H1 (cell line): ENCODE data around the gene ARFGEF3.

Experiments used
- BACH1 ChIP-seq: IDR thresholded peaks from 2 replicates; pipeline ENCODE4 v1.6.1; 2012; ENCODE audit warnings: low read length, improper control_type of control experiment
- CHD1 ChIP-seq: IDR thresholded peaks from 2 replicates; pipeline ENCODE4 v1.6.1; 2012; ENCODE audit warnings: low read depth, low read length, improper control_type of control experiment
- EZH2 ChIP-seq: fragments of 200-600 bp; sonication (generic); IDR thresholded peaks from 2 replicates; pipeline ENCODE4 v1.7.1; 2012; ENCODE audit warnings: low read depth, mild to moderate bottlenecking, moderate library complexity, low read length, inconsistent platforms; ENCODE audit not compliant: severe bottlenecking
- HDAC6 ChIP-seq: IDR thresholded peaks from one replicate; pipeline ENCODE4 v1.7.1; 2012; ENCODE audit warnings: low read depth, mild to moderate bottlenecking, inconsistent platforms, low read length, moderate library complexity
- POLR2A ChIP-seq, 2 experiments: IDR thresholded peaks; 1 replicate in 1 of 2; 2 replicates in 1 of 2; pipeline ENCODE4 v1.6.1; 2011; ENCODE audit warnings: low read depth in 2 of 2, low read length in 2 of 2, mild to moderate bottlenecking in 2 of 2; ENCODE audit errors: control extremely low read depth in 1 of 2
- POLR2AphosphoS5 ChIP-seq: IDR thresholded peaks from 2 replicates; pipeline ENCODE4 v1.6.1; 2011; ENCODE audit warnings: low read depth, low read length
- RFX5 ChIP-seq: IDR thresholded peaks from 2 replicates; pipeline ENCODE4 v1.6.1; 2011; ENCODE audit warnings: low read depth, low read length, improper control_type of control experiment, borderline replicate concordance
- SAP30 ChIP-seq: fragments of 300-600 bp; sonication (generic); IDR thresholded peaks from 2 replicates; pipeline ENCODE4 v1.7.1; 2012; ENCODE audit warnings: low read length, moderate library complexity, mild to moderate bottlenecking, inconsistent platforms; ENCODE audit not compliant: insufficient read depth, insufficient replicate concordance
- ZNF274 ChIP-seq: IDR thresholded peaks from 2 replicates; pipeline ENCODE4 v1.7.0; 2012; ENCODE audit warnings: low read length, borderline replicate concordance; ENCODE audit errors: extremely low read depth
- TF ChIP-seq, protein P1 (sequence below): IDR thresholded peaks from 2 replicates; pipeline ENCODE4 v1.6.1; 2011; ENCODE audit warnings: low read depth, mild to moderate bottlenecking, low read length; ENCODE audit not compliant: insufficient read depth
- TF ChIP-seq, protein P2 (sequence below), 3 experiments: IDR thresholded peaks; 1 replicate in 2 of 3; 2 replicates in 1 of 3; pipeline versions ENCODE4 v1.5.1 to v1.6.1; 2011; ENCODE audit warnings: low read length in 3 of 3, mild to moderate bottlenecking in 3 of 3, inconsistent platforms in 2 of 3, low read depth in 1 of 3, moderate library complexity in 1 of 3; ENCODE audit not compliant: insufficient read depth in 1 of 3; ENCODE audit errors: control extremely low read depth in 1 of 3
- TF ChIP-seq, protein P3 (sequence below): IDR thresholded peaks from 2 replicates; pipeline ENCODE4 v1.6.1; 2012; ENCODE audit warnings: inconsistent platforms

DNA sequence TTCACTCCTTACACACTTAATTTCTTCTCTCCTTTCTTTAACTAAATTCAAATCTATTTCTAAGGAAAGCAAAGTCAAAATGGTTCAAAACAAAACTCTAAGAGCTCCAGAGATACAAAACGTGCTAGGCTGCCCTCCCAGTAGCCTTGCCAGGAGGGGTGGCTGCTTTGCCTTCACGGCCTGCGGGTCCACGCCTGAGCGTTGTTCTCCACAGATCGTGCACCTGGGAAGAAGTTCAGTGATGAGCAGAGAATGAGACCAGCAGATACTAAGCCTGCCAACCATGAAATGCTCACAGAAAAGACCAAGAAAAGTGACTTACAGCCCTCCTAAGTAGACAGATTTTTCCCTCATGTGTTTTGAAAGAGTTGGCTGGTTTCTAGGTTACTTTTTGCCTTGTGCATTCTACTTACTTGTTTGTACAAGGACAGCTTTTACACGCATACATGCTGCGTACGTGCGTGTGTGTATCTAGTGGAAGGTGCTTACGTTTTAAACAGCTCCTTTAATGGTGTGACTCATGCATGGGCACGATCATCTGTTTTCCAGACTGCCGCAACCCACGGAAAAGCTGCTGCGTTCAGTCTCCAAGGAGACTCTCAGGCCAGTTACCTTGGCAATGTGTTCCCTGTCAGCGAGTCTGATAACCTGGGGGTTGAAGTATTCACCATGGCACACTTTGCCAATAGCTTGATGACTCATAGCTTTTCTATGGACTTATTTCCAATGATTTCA lies 88.9 kb downstream of the ARFGEF3 start:
- TF ChIP-seq, protein P1, sequence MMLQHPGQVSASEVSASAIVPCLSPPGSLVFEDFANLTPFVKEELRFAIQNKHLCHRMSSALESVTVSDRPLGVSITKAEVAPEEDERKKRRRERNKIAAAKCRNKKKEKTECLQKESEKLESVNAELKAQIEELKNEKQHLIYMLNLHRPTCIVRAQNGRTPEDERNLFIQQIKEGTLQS: no peak
- TF ChIP-seq SAP30: no peak
- TF ChIP-seq POLR2A (IDR thresholded peaks at IDR 0.05; ENCODE audit: control extremely low read depth in 1 of 2, low read depth in 2 of 2, low read length in 2 of 2): no peak
- TF ChIP-seq, protein P2, sequence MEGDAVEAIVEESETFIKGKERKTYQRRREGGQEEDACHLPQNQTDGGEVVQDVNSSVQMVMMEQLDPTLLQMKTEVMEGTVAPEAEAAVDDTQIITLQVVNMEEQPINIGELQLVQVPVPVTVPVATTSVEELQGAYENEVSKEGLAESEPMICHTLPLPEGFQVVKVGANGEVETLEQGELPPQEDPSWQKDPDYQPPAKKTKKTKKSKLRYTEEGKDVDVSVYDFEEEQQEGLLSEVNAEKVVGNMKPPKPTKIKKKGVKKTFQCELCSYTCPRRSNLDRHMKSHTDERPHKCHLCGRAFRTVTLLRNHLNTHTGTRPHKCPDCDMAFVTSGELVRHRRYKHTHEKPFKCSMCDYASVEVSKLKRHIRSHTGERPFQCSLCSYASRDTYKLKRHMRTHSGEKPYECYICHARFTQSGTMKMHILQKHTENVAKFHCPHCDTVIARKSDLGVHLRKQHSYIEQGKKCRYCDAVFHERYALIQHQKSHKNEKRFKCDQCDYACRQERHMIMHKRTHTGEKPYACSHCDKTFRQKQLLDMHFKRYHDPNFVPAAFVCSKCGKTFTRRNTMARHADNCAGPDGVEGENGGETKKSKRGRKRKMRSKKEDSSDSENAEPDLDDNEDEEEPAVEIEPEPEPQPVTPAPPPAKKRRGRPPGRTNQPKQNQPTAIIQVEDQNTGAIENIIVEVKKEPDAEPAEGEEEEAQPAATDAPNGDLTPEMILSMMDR (IDR thresholded peaks at IDR 0.05; ENCODE audit: control extremely low read depth in 1 of 3, insufficient read depth in 1 of 3, low read depth in 1 of 3, low read length in 3 of 3): no peak
- TF ChIP-seq POLR2AphosphoS5: no peak
- TF ChIP-seq ZNF274: no peak
- TF ChIP-seq, protein P3, sequence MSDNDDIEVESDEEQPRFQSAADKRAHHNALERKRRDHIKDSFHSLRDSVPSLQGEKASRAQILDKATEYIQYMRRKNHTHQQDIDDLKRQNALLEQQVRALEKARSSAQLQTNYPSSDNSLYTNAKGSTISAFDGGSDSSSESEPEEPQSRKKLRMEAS: no peak
- TF ChIP-seq EZH2: no peak
- no peak for TF ChIP-seq RFX5
- no peak for TF ChIP-seq CHD1
- no peak for TF ChIP-seq HDAC6
- no peak for TF ChIP-seq BACH1
